Activated CD4-positive, CD25-positive, alpha-beta regulatory T cell treated with anti-CD3 and anti-CD28 coated beads, Interleukin-2, amount 50 U/mL, for 72 hours (primary cell): Measurements from ENCODE around the gene SULF2.

Source experiments
- DNase-seq: peaks from one replicate; pipeline ENCODE4 v3.0.0; 2021

Gene SULF2

DNA sequence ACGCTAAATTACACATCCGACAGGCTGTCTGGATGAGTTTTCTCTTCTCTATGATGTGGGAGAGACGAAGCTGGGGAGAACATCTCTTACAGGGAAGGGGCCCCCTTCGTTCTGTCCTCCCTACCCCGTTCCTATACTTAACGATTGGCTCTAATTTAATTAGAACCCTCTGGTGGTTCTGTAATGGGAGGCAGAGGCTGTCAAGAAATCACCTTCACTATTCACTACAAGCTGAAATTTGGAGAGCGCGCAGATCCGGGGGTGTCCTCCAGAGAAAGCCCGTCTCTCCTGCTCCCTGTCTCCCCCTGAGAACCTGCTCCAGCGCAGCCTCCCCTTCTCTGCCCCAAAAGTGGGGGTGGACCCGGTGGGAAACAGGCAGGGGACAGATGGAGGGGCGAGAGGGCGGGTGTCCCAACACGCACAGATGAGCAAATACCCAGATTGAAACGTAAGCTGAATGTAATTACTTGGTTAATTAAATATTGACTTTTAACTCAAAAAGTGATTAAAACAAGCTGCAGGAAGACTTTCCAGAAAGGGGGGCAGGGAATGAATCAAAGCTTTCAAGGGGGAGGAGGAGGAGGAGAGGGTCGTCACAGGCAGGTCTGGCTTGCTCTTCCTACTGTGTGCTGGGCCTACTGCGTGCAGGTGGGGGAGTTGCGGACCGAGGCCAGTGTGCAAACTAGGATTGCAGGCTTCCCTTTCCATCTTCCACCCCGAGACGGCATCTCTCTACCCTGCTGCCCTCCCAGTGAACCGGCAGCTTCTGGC, 1.3 kb downstream of the SULF2 start:
- no peak for DNase-seq

DNA sequence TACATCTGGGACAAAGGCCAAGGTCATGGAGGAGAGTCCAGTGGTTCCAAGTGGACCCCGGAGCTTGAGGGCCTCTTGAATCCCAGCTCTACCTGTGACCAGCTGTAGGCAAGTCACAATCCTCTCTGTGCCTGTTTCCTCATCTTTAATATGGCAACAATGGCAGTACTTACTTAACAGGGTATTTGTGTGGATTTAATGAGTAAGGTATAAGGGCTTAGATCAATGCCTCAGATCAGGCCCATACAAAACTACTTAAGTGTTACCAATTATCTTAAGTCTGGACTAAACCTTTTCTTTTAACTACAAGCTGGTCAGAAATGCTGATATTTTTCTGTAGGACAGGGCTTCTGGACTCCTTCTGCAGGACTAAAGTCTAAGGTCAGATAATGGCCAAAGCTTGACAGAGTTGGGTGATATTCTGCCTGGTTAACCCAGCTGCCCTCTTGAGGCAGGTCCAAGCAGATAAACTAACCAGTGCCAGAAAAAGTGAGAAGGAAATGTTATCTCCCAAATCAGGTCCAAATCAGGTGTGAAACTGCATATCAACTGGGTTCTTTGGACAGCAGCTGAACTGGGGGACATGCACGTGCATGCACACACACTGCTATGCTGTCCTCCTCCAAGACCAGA, 2.2 kb downstream of the SULF2 start:
- DNase-seq: no peak

DNA sequence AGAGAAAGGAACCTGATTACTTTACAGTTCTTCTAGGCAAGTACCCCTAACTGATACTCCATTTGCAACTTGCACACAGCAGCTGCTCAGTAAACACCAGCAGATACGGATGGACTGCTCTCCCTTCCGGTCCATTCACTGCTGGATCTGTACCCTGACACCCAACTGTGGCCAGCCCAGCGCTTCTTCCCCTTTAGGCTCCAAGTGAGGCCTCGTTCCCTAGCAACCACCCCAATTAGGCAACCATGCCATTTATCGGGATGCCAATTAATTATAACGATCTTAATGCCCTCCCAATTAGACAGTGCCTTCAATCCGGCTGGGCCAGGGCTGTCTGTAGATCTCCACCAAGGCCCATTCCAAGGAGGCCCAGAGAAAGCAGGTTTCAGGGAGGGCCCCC, 3.2 kb downstream of the SULF2 start:
- DNase-seq: no peak

DNA sequence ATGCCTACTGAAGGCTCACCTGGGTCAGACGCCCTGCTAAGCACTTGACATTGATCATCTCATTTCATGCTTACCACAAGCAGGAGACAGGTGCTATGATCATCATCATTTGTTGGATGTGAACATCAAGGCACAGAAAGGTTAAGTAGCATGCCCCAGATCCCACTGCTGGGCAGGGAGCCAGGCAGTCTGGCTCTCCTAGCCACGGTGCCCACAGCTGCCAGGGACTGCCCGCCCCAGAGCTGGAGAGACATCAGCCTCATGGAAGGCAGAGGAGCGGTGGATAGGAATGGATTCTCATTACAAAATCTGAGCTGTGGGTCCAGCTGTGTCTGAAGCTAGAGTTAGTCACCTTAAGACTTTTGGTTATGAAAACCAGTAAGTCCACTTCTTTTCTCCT, 3.6 kb downstream of the SULF2 start:
- DNase-seq: no peak

DNA sequence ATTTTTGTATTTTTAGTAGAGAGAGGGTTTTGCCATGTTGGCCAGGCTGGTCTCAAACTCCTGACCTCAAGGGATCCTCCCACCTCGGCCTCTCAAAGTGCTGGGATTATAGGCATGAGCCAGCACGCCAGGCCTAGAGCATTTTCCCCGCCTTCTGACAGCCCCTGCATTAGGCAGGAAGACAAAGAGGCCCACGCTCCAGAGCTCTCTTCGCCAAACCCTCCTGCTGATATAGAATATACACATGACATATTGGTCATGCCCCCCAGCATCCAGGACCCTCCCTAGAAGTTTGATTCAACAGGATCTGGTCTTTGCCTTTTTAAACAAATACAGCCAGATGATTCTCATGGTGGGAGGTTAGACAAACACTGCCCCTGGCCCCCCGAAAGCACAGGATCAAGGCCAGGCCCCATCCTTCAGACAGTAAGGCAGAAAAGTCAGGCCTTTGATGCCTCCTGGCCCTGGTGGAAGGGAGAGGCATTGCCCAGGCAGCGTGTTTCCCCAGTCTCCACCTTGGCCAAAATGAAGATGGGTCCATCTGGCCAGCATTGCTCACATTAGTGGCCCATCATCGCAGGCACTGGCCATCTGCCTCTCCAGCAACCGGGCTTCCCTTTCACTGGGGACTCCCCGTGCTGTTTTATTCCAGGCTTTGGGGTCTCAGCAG, 4.4 kb downstream of the SULF2 start:
- no peak for DNase-seq

DNA sequence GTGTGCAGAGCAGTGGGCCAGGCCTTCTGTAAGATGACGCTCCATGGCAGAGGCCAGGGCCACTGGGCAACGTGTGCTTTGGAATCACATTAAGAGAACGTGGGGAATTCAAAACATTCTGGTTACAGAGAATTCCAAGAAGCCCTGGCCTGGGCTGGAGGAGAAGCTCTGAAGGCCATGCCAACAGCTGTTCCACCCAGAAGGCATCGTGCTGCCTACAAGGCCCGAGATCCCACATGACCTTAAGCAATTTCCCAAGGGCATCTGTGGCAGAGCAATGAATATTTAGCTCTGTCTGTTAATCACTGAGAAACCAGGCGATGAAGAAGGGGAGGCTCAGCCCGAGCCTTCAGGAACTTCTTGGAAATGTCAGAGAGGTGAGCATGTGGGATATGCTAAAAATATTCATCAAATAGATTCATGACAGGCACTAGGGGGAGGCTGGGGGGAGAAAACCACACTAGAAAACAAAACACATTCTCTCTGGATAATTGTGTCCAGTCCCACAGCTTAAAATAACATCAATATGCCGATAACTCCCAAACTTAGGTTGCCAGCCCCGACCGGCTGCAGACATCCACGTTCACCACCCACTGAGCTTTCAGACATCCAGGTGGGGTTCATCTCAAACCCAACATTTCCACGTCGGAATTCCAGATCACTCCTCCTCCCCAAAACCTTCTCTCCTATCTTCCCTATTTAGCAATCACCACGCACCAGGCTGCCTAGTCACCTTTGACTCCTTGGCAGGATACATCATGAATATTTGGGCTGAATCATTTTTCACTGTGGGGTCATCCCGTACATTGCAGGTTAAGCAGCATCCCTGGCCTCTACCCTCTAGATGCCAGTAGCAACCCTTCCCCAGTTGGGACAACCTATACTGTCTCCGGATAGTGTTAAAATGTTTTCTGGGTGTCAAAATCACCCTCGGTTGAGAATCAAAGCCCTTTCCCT, 6.6 kb downstream of the SULF2 start:
- DNase-seq: no peak

DNA sequence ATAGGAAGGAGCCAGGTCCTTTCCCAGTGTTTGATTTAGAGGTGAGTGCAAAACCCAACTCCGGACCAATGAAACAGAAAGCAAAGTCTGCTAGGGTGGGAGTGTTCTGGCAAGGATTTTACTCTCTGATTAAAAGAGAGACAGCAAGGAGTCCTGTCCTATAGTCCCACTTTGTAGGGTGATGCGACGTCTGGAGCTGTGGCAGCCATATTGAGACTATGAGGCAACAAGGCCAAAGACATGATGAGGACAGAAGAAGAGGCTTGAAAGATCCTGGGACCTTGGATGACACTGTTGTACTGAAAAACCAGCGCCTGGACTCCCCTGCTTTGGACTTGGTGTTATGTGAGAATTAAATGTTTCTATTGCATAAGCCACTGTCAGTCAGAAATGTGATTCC, 8.1 kb downstream of the SULF2 start:
- DNase-seq: no peak

DNA sequence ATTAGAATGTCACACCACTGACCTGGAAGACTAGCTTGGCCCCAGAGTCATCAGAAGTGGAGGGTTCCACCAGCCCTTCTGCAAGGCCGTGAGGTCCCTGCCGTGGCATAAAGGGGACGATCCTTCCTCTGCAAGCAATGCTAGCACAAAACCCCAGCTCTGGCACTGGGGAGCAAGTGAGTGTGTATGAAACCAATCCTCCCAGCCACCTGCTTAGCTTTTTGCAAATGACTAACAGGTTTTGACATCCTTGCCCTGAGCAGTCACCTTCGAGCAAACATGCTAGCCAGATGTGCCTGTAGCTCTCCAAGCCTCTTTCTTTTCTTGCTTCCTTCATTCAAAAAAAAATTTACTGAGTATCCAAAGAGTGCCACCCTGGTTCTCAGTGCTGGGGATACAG, 8.6 kb downstream of the SULF2 start:
- DNase-seq: no peak

DNA sequence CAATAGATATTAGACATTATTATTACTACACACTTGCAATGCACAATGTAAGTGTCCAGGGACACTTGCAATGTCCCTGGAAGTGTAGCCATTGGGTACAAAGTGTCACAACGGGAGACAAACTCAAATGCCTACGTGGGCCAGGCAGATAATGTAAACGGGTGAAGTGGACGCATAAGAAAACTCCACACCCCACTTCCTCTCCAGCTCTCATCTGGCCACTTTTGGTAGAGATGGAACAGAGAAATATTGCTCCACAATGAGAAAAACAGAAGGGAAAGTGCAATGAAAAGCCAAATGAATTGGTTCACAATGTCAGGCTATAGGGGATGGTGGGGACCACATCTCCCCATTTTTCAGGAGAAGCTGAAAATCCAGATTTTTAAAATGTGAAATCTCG, 9.4 kb downstream of the SULF2 start:
- no peak for DNase-seq

DNA sequence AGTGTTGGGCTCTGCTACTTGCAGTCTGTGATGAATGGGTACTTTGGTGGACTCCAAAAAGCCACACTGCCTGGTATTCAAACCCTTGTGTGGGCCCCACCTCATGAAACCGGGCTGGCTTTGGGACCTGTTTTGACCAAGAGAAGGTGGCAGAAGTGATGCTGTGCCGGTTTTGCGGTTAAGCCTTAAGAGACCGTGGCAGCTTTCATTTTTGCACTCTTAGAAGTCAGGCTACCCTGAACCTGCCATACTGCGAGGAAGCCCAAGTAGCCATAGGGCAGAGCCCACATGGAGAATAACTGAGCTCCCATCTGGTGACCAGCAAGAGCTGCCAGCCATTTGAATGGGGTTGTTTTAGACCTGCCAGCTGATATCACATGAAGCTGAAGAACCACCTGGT, 10.2 kb downstream of the SULF2 start:
- DNase-seq: no peak

DNA sequence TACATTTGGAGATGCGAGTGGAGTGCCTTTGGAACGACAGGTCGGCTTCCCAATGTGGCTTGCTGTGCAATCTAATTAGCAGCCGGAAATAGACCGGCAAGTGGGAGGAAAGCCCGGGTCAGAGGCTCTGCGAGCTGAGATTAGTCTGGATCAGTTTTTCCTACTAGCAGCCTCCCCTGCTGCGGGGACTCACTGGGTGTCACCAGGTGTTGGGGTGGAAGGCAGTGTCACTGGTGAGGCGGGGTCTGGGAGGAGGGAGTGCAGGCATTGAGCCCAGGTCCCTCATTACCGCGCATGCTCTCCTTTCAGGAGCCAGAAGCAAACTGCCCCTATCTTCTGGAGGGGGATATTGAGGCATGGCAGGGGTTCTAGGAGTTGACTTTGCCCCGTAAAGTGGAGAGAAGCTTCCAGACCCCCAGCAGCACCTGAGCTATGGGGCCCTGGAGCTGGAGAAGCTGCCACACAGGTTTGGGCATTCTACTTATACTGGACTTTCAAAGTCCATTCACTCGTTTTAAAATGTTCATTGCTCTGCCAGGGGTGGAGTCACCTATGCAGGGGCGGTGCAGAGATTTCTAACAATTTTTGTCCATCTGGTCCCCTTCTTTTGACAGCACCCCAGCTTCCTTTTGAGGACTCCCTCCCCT, 11.0 kb downstream of the SULF2 start:
- no peak for DNase-seq

DNA sequence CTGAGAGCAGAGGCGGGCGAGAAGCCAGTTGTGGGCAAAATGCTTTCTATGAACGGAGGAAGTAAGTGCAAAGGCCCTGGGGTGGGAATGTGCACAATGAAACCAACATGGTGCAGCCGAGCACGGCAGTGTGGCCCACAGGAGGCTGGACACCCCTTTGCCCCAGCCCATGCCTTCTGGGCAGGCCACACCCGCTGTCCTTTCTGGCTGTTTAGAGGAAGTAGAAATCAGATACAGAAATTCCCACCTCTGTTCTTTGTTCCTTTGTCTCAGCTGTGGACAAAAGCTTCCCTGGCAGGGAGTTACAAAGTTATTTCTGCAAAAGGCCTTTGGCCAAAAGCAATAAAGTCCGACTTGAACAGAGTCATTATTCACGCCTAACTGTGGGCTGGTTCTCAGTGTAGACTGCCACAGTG, 11.9 kb downstream of the SULF2 start:
- DNase-seq: no peak

DNA sequence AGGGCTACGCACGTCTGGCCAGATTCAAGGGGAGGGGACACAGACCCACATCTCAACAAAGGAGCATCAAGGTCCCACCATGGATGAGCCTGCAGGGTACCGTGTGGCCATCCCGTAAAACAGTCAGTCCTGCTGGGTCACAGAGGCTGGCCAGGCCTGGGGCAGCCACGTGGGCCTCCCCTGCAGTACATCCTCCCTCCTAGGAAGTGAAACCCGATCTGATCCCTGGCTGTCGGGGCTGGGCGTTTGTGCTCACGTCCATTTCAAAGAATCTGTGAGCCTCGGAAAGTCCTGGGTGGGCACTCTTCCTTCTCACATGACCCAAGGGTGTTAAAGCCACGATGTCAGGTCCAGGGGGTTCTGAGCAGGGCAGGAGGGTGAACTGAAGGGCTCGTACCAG, 14.3 kb downstream of the SULF2 start:
- DNase-seq: no peak

DNA sequence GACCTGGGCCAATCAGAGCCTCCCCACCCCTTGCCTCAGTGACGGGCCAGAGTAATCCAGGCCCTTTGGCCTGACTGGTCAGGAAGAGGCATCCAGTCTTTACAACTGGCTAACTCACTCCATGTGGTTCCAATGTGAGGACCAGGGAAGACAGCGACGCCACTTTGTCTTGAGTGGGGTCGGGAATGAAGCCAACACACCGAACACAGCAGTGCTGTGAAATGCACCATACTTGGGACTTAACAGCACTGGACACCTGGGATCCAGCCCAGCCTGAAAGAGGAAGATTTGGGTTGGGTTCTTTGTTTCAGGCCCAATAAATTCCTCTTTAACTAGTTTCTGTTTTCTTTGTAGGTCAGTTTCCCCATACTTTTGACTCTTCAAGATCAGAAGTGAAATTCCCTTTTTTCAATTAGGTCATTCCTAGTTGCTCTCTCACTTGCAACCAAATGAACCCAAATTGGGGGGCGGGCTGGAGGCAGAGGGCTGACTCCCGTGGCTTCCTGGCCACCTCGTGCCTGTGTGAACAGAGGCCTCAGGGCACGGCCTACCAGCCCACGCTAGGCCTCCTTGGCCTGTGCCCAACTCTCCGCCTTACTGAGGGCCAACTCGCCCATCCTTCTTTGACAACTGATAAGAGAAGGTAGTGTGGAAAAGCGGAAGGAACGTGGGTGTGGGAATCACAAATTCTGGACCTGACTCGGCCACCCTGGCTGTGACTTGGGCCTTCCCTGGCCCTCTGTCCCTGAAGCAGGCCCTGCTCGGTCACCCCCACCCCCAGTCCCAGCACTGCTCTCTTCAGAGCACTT, 17.1 kb downstream of the SULF2 start:
- DNase-seq: no peak

DNA sequence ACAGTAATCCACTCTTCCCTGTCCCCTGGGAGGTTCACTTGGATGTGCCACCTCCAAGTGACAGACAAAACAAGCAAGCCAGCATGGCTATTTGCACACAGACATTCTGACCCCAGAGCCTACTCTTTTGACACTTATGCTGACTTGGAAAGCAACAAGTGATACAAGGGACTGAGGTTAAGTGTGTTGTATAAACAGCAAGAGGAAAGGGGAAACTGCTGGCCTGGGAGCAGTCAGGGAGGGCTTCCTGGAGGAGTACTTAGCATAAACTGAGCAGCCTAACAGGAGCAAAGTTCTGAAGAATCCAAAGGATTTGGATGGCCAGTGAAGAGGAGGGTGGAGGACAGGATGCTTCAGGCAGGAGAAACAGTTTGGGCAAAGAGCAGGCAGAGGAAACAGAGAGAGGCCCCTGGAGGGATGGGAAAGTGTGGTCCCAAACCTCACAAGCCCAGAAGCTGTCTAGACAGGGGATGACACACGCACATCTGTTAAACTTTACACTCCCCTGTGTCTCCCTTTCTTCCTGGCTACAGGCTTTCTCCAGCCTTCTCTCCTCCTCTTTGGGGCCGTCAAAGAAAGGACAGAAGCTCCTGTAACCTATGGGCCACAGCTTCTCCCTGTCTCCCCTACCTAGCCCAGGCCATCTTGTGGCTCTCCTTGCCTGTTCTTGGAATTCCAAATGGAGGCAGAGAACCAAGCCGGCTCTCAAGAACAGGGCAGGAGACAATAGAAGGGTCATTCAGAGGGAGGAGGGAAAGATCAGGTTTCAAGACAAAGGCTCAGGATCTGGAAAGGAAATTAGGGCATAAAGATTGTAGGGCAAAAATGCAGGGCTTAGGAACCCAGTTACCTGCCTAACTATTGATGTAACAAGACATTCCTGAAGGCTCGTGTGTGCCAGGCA, 19.3 kb downstream of the SULF2 start:
- no peak for DNase-seq

DNA sequence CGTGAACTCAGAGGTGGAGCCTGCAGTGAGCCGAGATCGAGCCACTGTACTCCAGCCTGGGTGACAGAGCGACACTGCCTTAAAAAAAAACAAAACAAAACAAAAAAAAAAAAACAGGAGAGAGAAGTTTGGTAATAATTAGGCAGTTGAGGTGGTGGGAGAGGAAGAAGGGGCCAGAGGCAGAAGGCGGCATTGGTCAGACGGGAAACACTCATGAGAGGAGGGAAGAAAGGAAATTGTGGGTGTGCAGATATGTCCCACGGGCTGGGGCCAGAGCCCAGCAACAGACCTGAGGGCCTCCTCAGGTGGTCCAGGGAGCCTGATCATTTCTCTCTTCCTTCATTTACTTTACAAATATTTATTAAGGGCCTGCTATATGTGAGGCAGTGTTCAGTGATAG, 20.0 kb downstream of the SULF2 start:
- DNase-seq: no peak

DNA sequence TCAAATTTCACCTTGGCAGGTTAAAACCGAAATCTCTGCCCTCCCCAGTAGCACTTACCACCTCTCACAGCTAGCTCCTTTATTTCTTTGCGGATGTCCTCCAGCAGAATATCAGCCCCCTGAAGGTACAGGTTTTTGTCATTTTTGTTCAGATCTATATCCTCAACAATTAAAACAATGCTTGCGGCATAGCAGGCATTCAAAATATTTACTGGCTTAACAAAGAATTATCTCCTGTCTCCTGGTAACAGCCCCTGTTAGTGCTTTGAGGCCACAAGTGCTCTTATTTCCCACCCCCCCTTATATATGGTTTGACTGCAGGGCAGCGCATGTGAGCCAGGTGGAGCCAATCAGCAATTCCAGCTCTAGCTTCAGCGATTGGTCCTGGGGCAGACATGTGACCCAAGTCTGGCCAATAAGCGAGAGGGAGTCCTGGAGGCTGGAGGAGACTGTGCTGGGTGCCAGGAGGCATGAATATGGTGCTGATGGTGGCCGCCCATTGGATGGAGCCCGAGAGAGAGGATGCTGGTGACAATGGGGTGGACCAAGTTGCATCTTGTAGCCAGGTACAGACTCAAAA, 21.0 kb downstream of the SULF2 start:
- DNase-seq: no peak

DNA sequence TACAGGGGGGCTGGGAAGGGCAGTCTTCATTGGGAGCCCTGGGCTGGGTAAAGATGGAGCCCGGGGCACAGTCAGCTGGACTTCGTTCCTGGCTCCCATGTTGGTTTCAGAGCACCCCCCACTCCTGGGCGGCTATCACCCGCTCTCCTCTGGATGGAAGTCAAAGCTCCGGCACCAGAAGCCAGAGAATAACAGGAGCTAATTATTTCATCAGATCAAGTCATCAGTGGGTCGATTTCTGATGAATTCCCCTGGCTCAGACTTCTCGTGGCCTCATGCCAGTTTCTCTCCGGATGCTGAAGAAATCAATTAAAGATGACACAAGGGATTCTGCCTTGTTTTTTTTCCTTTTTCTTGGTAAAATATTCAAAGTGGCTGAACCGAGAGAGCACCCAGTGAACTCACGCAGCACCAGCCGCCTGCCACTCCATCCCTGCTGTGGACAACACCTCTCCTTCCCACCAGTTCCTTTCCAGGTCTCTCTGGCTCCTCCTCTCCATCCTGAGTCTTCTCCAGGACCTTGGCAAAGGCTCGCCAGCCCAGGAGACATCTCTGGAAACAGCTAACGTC, 22.5 kb downstream of the SULF2 start:
- DNase-seq: no peak

DNA sequence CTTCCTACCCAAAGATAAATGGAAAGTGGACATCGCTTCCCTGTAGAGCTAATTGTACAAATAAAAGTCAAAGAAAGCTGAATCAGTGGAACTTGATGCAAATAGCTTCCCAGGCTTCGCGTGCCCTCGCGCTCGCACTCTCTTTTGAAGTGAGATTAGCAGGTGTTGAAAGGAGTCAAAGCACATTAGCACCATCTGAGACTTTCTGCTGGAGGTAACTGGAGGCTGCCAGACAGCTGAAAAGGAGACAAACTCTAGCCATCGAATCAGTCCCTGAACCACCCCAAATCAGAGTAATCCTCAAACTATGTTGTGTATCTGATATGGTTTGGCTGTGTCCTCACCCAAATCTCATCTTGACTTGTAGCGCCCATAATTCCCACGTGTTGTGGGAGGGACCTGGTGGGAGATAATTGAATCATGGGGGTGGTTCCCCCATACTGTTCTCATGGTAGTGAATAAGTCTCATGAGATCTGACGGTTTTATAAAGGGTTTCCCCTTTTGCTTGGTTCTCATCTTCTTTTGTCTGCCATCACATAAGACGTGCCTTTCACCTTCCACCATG, 23.7 kb downstream of the SULF2 start:
- DNase-seq: no peak
